SH-SY5Y (cell line): Measurements from ENCODE around the gene ZNF281.

Experiments used
- GATA2 ChIP-seq: IDR thresholded peaks from 2 replicates; pipeline ENCODE4 v1.6.1; 2011; ENCODE audit warnings: mild to moderate bottlenecking, low read depth, low read length
- GATA3 ChIP-seq: IDR thresholded peaks from 2 replicates; pipeline ENCODE4 v1.6.1; 2011; ENCODE audit warnings: low read depth, mild to moderate bottlenecking, low read length, moderate library complexity

DNA sequence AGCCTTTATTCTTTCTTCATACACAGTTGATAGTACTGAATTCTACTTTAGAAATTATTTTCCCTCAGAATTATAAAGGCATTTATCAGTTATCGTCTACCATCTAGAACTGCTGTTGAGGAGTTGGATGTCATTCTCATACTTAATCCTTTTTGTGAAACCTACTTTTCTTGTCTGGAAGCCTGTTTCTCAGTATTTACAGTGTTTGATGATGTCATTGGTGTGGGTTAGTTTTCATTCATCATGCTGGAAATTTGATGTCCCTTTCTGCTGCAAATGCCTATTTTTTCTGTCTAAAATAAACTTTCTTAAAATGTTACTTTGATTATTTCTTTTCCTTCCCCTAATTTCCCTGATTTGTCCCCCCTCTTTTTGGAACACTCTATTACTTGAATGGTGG lies 22.8 kb upstream of the ZNF281 start:
- TF ChIP-seq GATA2, result no peak
- no peak for TF ChIP-seq GATA3
